GM12874 (cell line): ENCODE measurements around the gene SLC25A43.

ENCODE experiments used
- CTCF ChIP-seq: IDR thresholded peaks from 2 replicates; pipeline ENCODE4 v1.5.1; 2011; ENCODE audit warnings: low read depth, mild to moderate bottlenecking, control low read depth, low read length, moderate library complexity; ENCODE audit not compliant: insufficient read depth

SLC25A43 gene

GRCh38 chrX:119401569-119401968, 2.4 kb downstream of the SLC25A43 start:
- TF ChIP-seq CTCF: no peak

DNA sequence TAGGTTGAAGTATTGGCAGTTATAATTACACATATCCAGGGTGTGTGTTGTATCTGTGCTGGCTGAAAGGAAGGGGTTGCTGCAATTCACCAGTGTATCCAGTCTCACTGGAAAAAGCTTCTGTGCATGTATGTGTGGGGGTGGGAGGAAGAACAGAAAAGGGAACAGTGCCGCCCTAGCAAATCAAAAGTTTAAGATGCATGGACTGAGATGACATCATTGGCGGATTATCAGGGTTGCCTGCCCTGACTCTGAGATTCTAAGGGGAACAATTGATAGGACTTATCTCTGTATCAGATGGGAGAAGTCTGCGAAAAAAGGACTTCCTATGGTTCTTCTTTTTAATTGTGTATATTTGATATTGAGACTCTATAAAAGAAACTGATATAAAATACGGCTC, 3.5 kb downstream of the SLC25A43 start:
- no peak for TF ChIP-seq CTCF

DNA sequence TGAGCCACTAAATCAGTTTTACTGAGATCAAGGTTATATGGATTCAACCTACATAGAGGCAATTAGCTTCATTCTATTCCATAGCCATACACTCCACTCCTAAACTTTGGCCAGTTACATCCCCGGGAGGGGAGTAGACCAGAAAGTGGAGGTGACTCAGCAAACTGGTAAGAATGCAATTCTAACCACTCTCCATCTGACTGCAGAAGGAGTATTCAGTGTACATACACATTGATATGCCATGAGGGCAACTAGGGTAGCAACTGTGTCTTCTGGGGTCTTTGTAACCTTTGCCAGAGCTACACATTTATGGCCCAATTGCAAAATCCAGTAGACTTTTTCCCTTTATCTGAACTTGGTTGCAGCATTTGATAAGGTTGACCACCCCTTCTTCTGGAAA, 7.6 kb downstream of the SLC25A43 start:
- no peak for TF ChIP-seq CTCF

- TF ChIP-seq CTCF: no peak
Observed at GRCh38 chrX:119407681-119408080, 8.5 kb downstream of the SLC25A43 start.

GRCh38 chrX:119410027-119410819, 11.1 kb downstream of the SLC25A43 start:
- TF ChIP-seq CTCF: no peak

DNA sequence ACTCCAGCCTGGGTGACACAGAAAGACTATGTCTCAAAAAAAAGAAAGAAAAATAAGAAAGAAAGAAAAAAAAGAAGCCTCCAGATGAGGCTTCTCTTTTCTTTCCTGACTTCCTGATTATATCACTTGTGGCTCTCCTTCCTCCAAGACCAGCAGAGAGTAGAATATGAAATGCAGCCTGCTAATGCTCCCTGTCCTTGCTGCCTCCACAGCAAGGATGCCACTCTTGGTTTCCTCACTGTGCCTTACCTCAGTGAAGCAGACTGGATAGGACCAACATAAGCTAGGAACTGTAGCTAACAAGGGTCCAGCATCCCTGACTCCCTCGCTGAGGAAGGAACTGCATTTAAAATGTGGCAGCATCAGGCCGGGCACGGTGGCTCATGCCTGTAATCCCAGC, 11.7 kb downstream of the SLC25A43 start:
- TF ChIP-seq CTCF: no peak

DNA sequence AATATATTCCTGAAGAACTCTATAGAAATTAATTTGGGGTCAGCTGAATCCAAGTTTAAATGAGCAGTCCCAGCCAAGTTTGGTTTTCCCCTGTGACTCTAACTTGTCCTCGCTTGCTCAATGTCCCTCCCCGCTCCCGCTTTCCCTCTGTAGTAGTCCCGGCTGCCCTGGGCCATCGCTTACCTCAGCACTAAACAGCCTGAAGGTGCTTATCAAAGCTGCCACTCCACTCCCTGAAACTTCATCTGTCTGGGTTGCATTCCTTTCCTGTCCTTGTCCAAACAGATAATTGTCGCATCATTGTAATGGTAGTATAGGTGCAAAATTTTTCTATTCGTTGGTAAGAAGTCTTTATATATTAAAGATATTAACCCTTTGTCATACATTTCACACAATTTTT, 12.8 kb downstream of the SLC25A43 start:
- TF ChIP-seq CTCF: no peak
